Karpas-422 (cell line): ENCODE measurements around the gene MINDY2. TPM values are rescaled to one million over a fixed set of nuclear protein-coding genes. Genes with fewer than 3 reads are reported as not detected.

Experiments
- DNase-seq: peaks from one replicate; pipeline ENCODE4 v3.0.0-alpha.2; 2015
- H2AFZ ChIP-seq: fragments of 200-600 bp; sonication (generic); 2 replicates; pipeline ENCODE4 v1.6.1; 2014; ENCODE audit warnings: antibody characterized with exemption, low read length, mixed read lengths
- H3K27ac ChIP-seq: fragments of 200-600 bp; sonication (generic); 2 replicates; pipeline ENCODE4 v1.5.1; 2014; ENCODE audit warnings: mild to moderate bottlenecking, low read length, moderate library complexity
- H3K27me3 ChIP-seq: fragments of 200-600 bp; sonication (generic); 2 replicates; pipeline ENCODE4 v1.6.1; 2014; ENCODE audit warnings: low read length, mixed read lengths
- H3K36me3 ChIP-seq: fragments of 200-600 bp; sonication (generic); 2 replicates; pipeline ENCODE4 v1.6.1; 2014; ENCODE audit warnings: low read length, mixed read lengths; ENCODE audit not compliant: insufficient read depth
- H3K4me1 ChIP-seq: fragments of 200-600 bp; sonication (generic); 2 replicates; pipeline ENCODE4 v1.6.1; 2014; ENCODE audit warnings: mild to moderate bottlenecking, low read length, mixed read lengths
- H3K4me2 ChIP-seq: fragments of 200-600 bp; sonication (generic); 2 replicates; pipeline ENCODE4 v1.6.1; 2014; ENCODE audit warnings: low read length, low read depth, mild to moderate bottlenecking; ENCODE audit not compliant: poor library complexity, severe bottlenecking
- H3K4me3 ChIP-seq: fragments of 200-600 bp; sonication (generic); 2 replicates; pipeline ENCODE4 v1.5.1; 2014; ENCODE audit warnings: mild to moderate bottlenecking, antibody characterized with exemption, low read length, mixed read lengths
- H3K79me2 ChIP-seq: fragments of 200-600 bp; sonication (generic); 2 replicates; pipeline ENCODE4 v1.6.1; 2014; ENCODE audit warnings: mild to moderate bottlenecking, low read length, mixed read lengths
- H3K9ac ChIP-seq: fragments of 200-600 bp; sonication (generic); 2 replicates; pipeline ENCODE4 v1.6.0; 2014; ENCODE audit warnings: low read length
- H3K9me2 ChIP-seq: fragments of 200-600 bp; sonication (generic), shearing (Covaris generic); replicated peaks from 2 replicates; pipeline ENCODE4 v1.6.0; 2014; ENCODE audit warnings: mild to moderate bottlenecking, low read length, moderate library complexity; ENCODE audit not compliant: insufficient read depth
- H3K9me3 ChIP-seq: fragments of 300-700, 200-600 bp; sonication (generic); 2 replicates; pipeline ENCODE4 v1.6.1; 2014; ENCODE audit warnings: low read length, mixed read lengths
- H4K20me1 ChIP-seq: fragments of 200-600 bp; sonication (generic); 2 replicates; pipeline ENCODE4 v1.6.1; 2014; ENCODE audit warnings: mild to moderate bottlenecking, antibody characterized with exemption, low read length, low read depth; ENCODE audit not compliant: insufficient read depth
- total RNA-seq: library from RNA; depleted of rRNA; stranded (reverse); fragments of >200 nt; shearing (Covaris generic); gene quantifications from 2 replicates; pipeline ENCODE4 v1.2.3, GENCODE V29; 2014; ENCODE audit warnings: low replicate concordance

MINDY2 gene
- total RNA-seq, 1 experiment from 2014 or later, result 11.4 TPM

- peak overlapping the region; percentile 93 for H3K9ac ChIP-seq
- peak overlapping the region; percentile 77 for H3K27ac ChIP-seq
- H3K4me3 ChIP-seq, result peak overlapping the region; percentile 91
- peak overlapping the region; percentile 91 for H3K4me2 ChIP-seq
- no peaks in the 10 kb centered on the region for H3K27me3 ChIP-seq
- H2AFZ ChIP-seq, result 0 out of 2 replicates have a peak overlapping the region, but pooled peaks have one; percentile 17
- H3K4me1 ChIP-seq, result peaks cover 34% of the 10 kb centered on the region
- no peaks in the 10 kb centered on the region for H3K9me3 ChIP-seq
- H3K79me2 ChIP-seq, result peaks cover 63% of the 10 kb centered on the region
- H4K20me1 ChIP-seq, result peaks cover 16% of the 10 kb centered on the region; the same call in 1 of the 2 replicates
- no peaks in the 10 kb centered on the region for H3K9me2 ChIP-seq
- H3K36me3 ChIP-seq, result no peaks in the 10 kb centered on the region
- peak; percentile 79 for DNase-seq
Observed at GRCh38 chr15:58748040-58748851, 22.9 kb upstream of the MINDY2 start.

DNA sequence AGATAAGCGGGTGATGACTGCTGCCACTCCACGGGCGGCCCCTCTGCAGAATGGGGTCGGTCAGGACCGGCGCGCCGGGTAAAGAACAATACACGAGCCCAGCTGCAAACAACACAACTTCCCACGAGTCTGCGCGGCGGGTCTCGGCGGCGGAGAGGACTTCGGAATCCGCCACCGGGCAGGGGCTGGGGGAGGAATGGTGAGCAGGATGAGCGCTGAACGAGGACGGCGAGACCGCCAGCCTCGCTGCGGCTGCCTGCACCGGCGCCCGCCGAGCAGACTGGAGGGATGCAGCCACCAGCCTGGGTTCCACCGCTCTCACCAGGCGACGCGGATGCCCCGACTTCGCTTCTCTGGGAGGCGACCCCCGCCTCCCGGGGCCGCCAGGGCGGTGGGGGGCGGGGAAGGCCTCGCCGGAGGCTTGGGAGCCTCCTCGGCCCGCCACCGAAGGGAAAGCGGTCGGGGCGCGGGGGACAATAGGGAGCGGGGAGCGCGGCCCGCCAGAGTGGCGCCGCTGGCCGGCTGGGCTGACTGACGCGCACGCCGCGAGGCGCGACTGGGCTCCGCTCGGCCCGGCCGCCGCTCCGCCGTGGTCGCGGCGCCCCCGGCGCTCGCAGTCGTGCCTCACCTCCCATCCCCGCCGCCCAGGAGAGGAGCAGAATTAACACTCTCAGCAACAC, 22.1 kb upstream of the MINDY2 start:
- Histone ChIP-seq H2AFZ (peak overlapping the region; percentile 87; the same call in 1 of the 2 replicates), H3K27me3 (no peaks in the 10 kb centered on the region)

GRCh38 chr15:58749532-58750337, 21.4 kb upstream of the MINDY2 start, which contains the start of gene ADAM10:
ADAM10 (minus strand) TSS chr15:58749707; CDS start chr15:58749534, 173 bp downstream.
- peak; percentile 99 for DNase-seq
- Histone ChIP-seq H3K4me3 (peak within 1 kb of the TSS; percentile 91), H3K4me1 (peaks cover 31% of the 10 kb centered on the region), H3K27me3 (no peaks in the 10 kb centered on the region), H3K9me3 (no peaks in the 10 kb centered on the region), H3K27ac (peak within 1 kb of the TSS; percentile 77), H4K20me1 (peaks cover 16% of the 10 kb centered on the region; the same call in 1 of the 2 replicates), H3K9ac (peak within 1 kb of the TSS; percentile 93), H2AFZ (peak within 1 kb of the TSS; percentile 87), H3K4me2 (peak within 1 kb of the TSS; percentile 91), H3K79me2 (peaks cover 49% of the 10 kb centered on the region), H3K36me3 (no peaks in the 10 kb centered on the region), H3K9me2 (no peaks in the 10 kb centered on the region)

More for the DNA sequence above, 22.1 kb upstream of the MINDY2 start:
- H3K4me1 ChIP-seq, result peaks cover 31% of the 10 kb centered on the region
- H4K20me1 ChIP-seq, result peaks cover 16% of the 10 kb centered on the region; the same call in 1 of the 2 replicates
- no peaks in the 10 kb centered on the region for H3K36me3 ChIP-seq
- peak overlapping the region; percentile 93 for H3K9ac ChIP-seq
- peaks cover 56% of the 10 kb centered on the region for H3K79me2 ChIP-seq
- peak; percentile 75 for DNase-seq
- no peaks in the 10 kb centered on the region for H3K9me3 ChIP-seq
- peak overlapping the region; percentile 77 for H3K27ac ChIP-seq
- H3K4me3 ChIP-seq, result peak overlapping the region; percentile 91
- no peaks in the 10 kb centered on the region for H3K9me2 ChIP-seq
- peak overlapping the region; percentile 91 for H3K4me2 ChIP-seq

DNA sequence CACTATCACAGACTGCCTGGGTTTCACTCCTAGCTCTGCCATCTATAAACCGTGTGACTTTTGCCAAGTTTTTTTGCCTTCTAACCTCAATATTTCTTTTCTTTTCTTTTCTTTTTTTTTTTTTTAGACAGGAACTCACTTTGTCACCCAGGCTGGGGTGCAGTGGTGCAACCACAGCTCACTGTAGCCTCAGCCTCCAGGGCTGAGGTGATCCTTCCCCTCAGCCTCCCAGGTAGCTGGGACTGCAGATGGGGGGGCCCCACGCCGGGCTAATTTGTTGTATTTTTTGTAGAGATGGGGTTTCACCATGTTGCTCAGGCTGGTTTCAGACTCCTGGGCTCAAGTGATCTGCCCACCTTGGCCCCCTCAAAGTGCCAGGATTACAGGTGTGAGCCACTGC, 18.4 kb upstream of the MINDY2 start:
- H3K4me1 ChIP-seq, result peaks cover 11% of the 10 kb centered on the region
- no peaks in the 10 kb centered on the region for H3K9me2 ChIP-seq
- H3K27ac ChIP-seq, result no peak overlapping the region
- H3K79me2 ChIP-seq, result peaks cover 19% of the 10 kb centered on the region
- no peak overlapping the region for H2AFZ ChIP-seq
- no peak overlapping the region for H3K9ac ChIP-seq
- no peaks in the 10 kb centered on the region for H3K9me3 ChIP-seq
- H4K20me1 ChIP-seq, result peaks cover 11% of the 10 kb centered on the region; the same call in 1 of the 2 replicates
- H3K27me3 ChIP-seq, result no peaks in the 10 kb centered on the region
- H3K4me3 ChIP-seq, result no peak overlapping the region
- no peak overlapping the region for H3K4me2 ChIP-seq
- no peaks in the 10 kb centered on the region for H3K36me3 ChIP-seq
- DNase-seq, result no peak

- Histone ChIP-seq H3K27ac (no peak overlapping the region), H3K79me2 (no peaks in the 10 kb centered on the region), H3K4me3 (no peak overlapping the region), H3K9ac (no peak overlapping the region), H3K9me2 (no peaks in the 10 kb centered on the region), H3K4me1 (peaks cover 5% of the 10 kb centered on the region), H3K4me2 (no peak overlapping the region), H3K36me3 (no peaks in the 10 kb centered on the region), H4K20me1 (no peaks in the 10 kb centered on the region), H2AFZ (no peak overlapping the region), H3K27me3 (no peaks in the 10 kb centered on the region), H3K9me3 (no peaks in the 10 kb centered on the region)
- no peak for DNase-seq
Observed at GRCh38 chr15:58755350-58755749, 15.8 kb upstream of the MINDY2 start.

GRCh38 chr15:58755956-58756355, 15.1 kb upstream of the MINDY2 start:
- Histone ChIP-seq H2AFZ (no peak overlapping the region), H3K9ac (no peak overlapping the region), H3K4me1 (0 out of 2 replicates have a peak, but pooled peaks cover 4% of the 10 kb centered on the region), H3K36me3 (no peaks in the 10 kb centered on the region), H3K9me2 (no peaks in the 10 kb centered on the region), H3K27ac (no peak overlapping the region), H3K9me3 (no peaks in the 10 kb centered on the region), H3K4me2 (no peak overlapping the region), H3K79me2 (no peaks in the 10 kb centered on the region), H3K27me3 (no peaks in the 10 kb centered on the region), H3K4me3 (no peak overlapping the region), H4K20me1 (no peaks in the 10 kb centered on the region)
- no peak for DNase-seq

- no peaks in the 10 kb centered on the region for H3K79me2 ChIP-seq
- H3K27me3 ChIP-seq, result no peaks in the 10 kb centered on the region
- H3K36me3 ChIP-seq, result no peaks in the 10 kb centered on the region
- no peak overlapping the region for H3K27ac ChIP-seq
- H2AFZ ChIP-seq, result no peak overlapping the region
- no peaks in the 10 kb centered on the region for H3K9me2 ChIP-seq
- peak; percentile 48 for DNase-seq
- H3K4me1 ChIP-seq, result 0 out of 2 replicates have a peak, but pooled peaks cover 4% of the 10 kb centered on the region
- no peak overlapping the region for H3K4me2 ChIP-seq
- no peak overlapping the region for H3K9ac ChIP-seq
- no peak overlapping the region for H3K4me3 ChIP-seq
- H3K9me3 ChIP-seq, result no peaks in the 10 kb centered on the region
- no peaks in the 10 kb centered on the region for H4K20me1 ChIP-seq
Observed at GRCh38 chr15:58758141-58758540, 13.0 kb upstream of the MINDY2 start.
